ENCODE results near the gene GMDS.

- no peak for TF ChIP-seq POLR2A (IDR thresholded peaks at IDR 0.05)
- TF ChIP-seq, protein P1, sequence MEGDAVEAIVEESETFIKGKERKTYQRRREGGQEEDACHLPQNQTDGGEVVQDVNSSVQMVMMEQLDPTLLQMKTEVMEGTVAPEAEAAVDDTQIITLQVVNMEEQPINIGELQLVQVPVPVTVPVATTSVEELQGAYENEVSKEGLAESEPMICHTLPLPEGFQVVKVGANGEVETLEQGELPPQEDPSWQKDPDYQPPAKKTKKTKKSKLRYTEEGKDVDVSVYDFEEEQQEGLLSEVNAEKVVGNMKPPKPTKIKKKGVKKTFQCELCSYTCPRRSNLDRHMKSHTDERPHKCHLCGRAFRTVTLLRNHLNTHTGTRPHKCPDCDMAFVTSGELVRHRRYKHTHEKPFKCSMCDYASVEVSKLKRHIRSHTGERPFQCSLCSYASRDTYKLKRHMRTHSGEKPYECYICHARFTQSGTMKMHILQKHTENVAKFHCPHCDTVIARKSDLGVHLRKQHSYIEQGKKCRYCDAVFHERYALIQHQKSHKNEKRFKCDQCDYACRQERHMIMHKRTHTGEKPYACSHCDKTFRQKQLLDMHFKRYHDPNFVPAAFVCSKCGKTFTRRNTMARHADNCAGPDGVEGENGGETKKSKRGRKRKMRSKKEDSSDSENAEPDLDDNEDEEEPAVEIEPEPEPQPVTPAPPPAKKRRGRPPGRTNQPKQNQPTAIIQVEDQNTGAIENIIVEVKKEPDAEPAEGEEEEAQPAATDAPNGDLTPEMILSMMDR (IDR thresholded peaks at IDR 0.05), result no peak
Measured at GRCh38 chr6:1590580-1590979, 654.8 kb downstream of the GMDS start.
